ENCODE measurements around the gene DENND1A. TPM values are rescaled to one million over a fixed set of nuclear protein-coding genes. Genes with fewer than 3 reads are reported as not detected.
A peak's percentile ranks its signal among the peaks of the same experiment; 100 is the strongest.

DENND1A gene
- total and polyA plus RNA-seq, 2 of the 13 experiments (the other 11 are each of a cell fraction or from before 2014, with no cell fraction given): 14.8 to 30.1 TPM

DNA sequence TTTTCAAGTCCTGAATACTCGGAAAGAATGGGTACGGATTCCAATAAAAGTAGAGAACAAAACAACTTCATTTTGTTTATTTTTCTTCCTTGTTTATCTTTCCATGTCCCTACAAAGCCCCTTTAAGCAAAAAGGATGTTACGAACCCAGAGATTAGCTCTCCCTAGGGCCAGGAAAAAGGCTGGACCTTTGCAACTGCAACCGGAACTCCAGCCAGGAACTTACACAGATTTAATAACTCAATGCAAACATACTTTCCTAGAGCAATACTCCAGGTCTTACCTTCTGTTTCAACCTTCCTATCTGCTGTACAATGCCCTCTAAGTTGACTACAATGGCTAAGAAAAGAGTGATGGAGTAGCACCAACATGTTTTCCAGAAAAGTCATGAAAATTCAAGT, 7.0 kb downstream of the DENND1A start (continued):
- no peak for TF ChIP-seq SMARCE1 (IDR thresholded peaks at IDR 0.05; ENCODE audit: borderline replicate concordance)
- 0 out of 2 replicates have a peak, but pooled peaks have one; percentile 12 for TF ChIP-seq NR2F6 (IDR thresholded peaks at IDR 0.05)
- peak; percentile 61; the same call in 1 of the 2 replicates for TF ChIP-seq NR2F6 (CRISPR knock-in tag; IDR thresholded peaks at IDR 0.05)
- TF ChIP-seq KDM6A (CRISPR knock-in tag; IDR thresholded peaks at IDR 0.05; ENCODE audit: low read depth): no peak
- TF ChIP-seq GABPA (IDR thresholded peaks at IDR 0.05; ENCODE audit: low read depth, low read length): no peak
- peak; percentile 70 for TF ChIP-seq GABPA (CRISPR knock-in tag; IDR thresholded peaks at IDR 0.05; ENCODE audit: low read depth)
- peak; percentile 73; the same call in 1 of the 2 replicates for TF ChIP-seq FOXA3 (CRISPR knock-in tag; IDR thresholded peaks at IDR 0.05)
- TF ChIP-seq RARA (CRISPR knock-in tag; IDR thresholded peaks at IDR 0.05): peak; percentile 76
- TF ChIP-seq, protein P1, sequence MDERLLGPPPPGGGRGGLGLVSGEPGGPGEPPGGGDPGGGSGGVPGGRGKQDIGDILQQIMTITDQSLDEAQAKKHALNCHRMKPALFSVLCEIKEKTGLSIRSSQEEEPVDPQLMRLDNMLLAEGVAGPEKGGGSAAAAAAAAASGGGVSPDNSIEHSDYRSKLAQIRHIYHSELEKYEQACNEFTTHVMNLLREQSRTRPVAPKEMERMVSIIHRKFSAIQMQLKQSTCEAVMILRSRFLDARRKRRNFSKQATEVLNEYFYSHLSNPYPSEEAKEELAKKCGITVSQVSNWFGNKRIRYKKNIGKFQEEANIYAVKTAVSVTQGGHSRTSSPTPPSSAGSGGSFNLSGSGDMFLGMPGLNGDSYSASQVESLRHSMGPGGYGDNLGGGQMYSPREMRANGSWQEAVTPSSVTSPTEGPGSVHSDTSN (CRISPR knock-in tag; IDR thresholded peaks at IDR 0.05): no peak
- TF ChIP-seq ZNF350 (CRISPR knock-in tag; IDR thresholded peaks at IDR 0.05; ENCODE audit: borderline replicate concordance, low read depth): no peak
- 0 out of 2 replicates have a peak, but pooled peaks have one; percentile 16 for TF ChIP-seq HNF1A (IDR thresholded peaks at IDR 0.05; ENCODE audit: low read depth)
- TF ChIP-seq HNF1A (CRISPR knock-in tag; IDR thresholded peaks at IDR 0.05; ENCODE audit: borderline replicate concordance): no peak; the same call in 1 of the 2 replicates
- no peak for TF ChIP-seq CHCHD3 (CRISPR knock-in tag; IDR thresholded peaks at IDR 0.05)
- TF ChIP-seq PHF20 (CRISPR knock-in tag; IDR thresholded peaks at IDR 0.05): no peak
- TF ChIP-seq SRY (CRISPR knock-in tag; IDR thresholded peaks at IDR 0.05): no peak
- peak; percentile 69; the same call in 1 of the 2 replicates for TF ChIP-seq PPARG (CRISPR knock-in tag; conservative IDR thresholded peaks at IDR 0.05)
- peak; percentile 69 for TF ChIP-seq HNF4A (CRISPR knock-in tag; IDR thresholded peaks at IDR 0.05)
- TF ChIP-seq ZNF644 (CRISPR knock-in tag; IDR thresholded peaks at IDR 0.05; ENCODE audit: low read depth): peak; percentile 5; the same call in 1 of the 2 replicates
- TF ChIP-seq SUZ12 (IDR thresholded peaks at IDR 0.05; ENCODE audit: low read depth, low read length): no peak
- TF ChIP-seq SMYD3 (CRISPR knock-in tag; IDR thresholded peaks at IDR 0.05): no peak
- peak; percentile 89 for TF ChIP-seq ZBTB39 (CRISPR knock-in tag; IDR thresholded peaks at IDR 0.05)
- TF ChIP-seq ZNF441 (CRISPR knock-in tag; IDR thresholded peaks at IDR 0.05; ENCODE audit: borderline replicate concordance): peak; percentile 53; the same call in 1 of the 2 replicates
- 0 out of 2 replicates have a peak, but pooled peaks have one; percentile 22 for TF ChIP-seq FOSL2 (CRISPR knock-in tag; IDR thresholded peaks at IDR 0.05)
- TF ChIP-seq FOXA1 (IDR thresholded peaks at IDR 0.05): no peak
- TF ChIP-seq FOXA1 (CRISPR knock-in tag; IDR thresholded peaks at IDR 0.05): peak; percentile 60; the same call in 1 of the 2 replicates
- TF ChIP-seq ZNF292 (CRISPR knock-in tag; IDR thresholded peaks at IDR 0.05; ENCODE audit: borderline replicate concordance, low read depth): 0 out of 2 replicates have a peak, but pooled peaks have one; percentile 53
- TF ChIP-seq ISL2 (CRISPR knock-in tag; IDR thresholded peaks at IDR 0.05): peak; percentile 60
- peak; percentile 61; the same call in 1 of the 2 replicates for TF ChIP-seq NR2F2 (IDR thresholded peaks at IDR 0.05; ENCODE audit: borderline replicate concordance, low read depth)
- TF ChIP-seq SOX5 (CRISPR knock-in tag; IDR thresholded peaks at IDR 0.05; ENCODE audit: borderline replicate concordance): peak; percentile 63; the same call in 1 of the 2 replicates
